RWPE1 (cell line): Measurements from ENCODE around the gene QRICH2.
"Not testable (repeated sequence)": the region's sequence is repeated elsewhere in the genome, so short reads cannot be mapped to it uniquely, and the experiment has no call there.

Experiments used
- CTCF ChIA-PET: fragments of 350-600 bp; sonication (Branson Sonifier 250); formaldehyde crosslinking; extraction: SDS; loops from one replicate; lab custom pipeline; 2021; lab: Yijun Ruan, JAX
- POLR2A ChIA-PET: fragments of 400-600 bp; formaldehyde crosslinking; extraction: SDS; loops from one replicate; lab custom pipeline; 2020; ENCODE audit warnings: antibody characterized with exemption; ENCODE audit not compliant: low non-redundant PET; lab: Yijun Ruan, JAX
- DNase-seq: peaks from one replicate; pipeline ENCODE4 v3.0.0; 2012; ENCODE audit warnings: low spot score
- H3K27ac ChIP-seq: fragments of 450-650 bp; 2 replicates; pipeline ENCODE4 v1.5.1; 2017
- CTCF ChIP-seq: fragments of 450-650 bp; conservative IDR thresholded peaks from 2 replicates; pipeline ENCODE4 v1.5.1; 2017; ENCODE audit warnings: low read depth, mild to moderate bottlenecking

The QRICH2 gene

GRCh38 chr17:76233588-76234353, 74.3 kb downstream of the QRICH2 start:
- POLR2A ChIA-PET: no interaction called here
- H3K27ac ChIP-seq: no peak overlapping the region
- CTCF ChIA-PET: interaction anchor here (0.6 to 1.5 kb wide), 2 partner anchors 23 to 46 kb away, joined by 4 read pairs; no protein-coding TSS in a partner anchor
- no peak for DNase-seq
- no peak for TF ChIP-seq CTCF

- no peak overlapping the region for H3K27ac ChIP-seq
- TF ChIP-seq CTCF: no peak
- CTCF ChIA-PET: interaction anchor here (0.6 to 0.7 kb wide), 2 partner anchors 47 to 63 kb away, joined by 3 to 8 read pairs; no protein-coding TSS in a partner anchor
- DNase-seq: no peak
- POLR2A ChIA-PET: no interaction called here
These were observed 75.7 kb downstream of the QRICH2 start for GRCh38 chr17:76232342-76232741.

- CTCF ChIA-PET, H3K27ac ChIP-seq, DNase-seq, POLR2A ChIA-PET: not testable (repeated sequence)
These were observed 81.3 kb downstream of the QRICH2 start for GRCh38 chr17:76226749-76227148.

GRCh38 chr17:76225373-76226086, 82.5 kb downstream of the QRICH2 start:
- POLR2A ChIA-PET, DNase-seq, H3K27ac ChIP-seq: not testable (repeated sequence)
- CTCF ChIA-PET: interaction anchor here (0.6 to 0.7 kb wide), 2 partner anchors 180 to 397 kb away, joined by 3 to 4 read pairs; no protein-coding TSS in a partner anchor
